Prostate gland (tissue), 2 donors: ENCODE data around the gene PIGA. TPM values are rescaled to one million over a fixed set of nuclear protein-coding genes. Genes with fewer than 3 reads are reported as not detected.
"Not testable (repeated sequence)": the region's sequence is repeated elsewhere in the genome, so short reads cannot be mapped to it uniquely, and the experiment has no call there.

Experiments used
- DNase-seq: peaks from one replicate; pipeline ENCODE4 v3.0.0-alpha.2; 2019; ENCODE audit warnings: low spot score
- H3K27ac ChIP-seq, 2 donors: fragments of 200-600 bp; sonication (generic); 2 replicates each; pipeline ENCODE4 v1.5.1; 2017 to 2019
- H3K27me3 ChIP-seq: fragments of 200-600 bp; sonication (generic); replicated peaks from 2 replicates; pipeline ENCODE4 v1.5.1; 2019; ENCODE audit not compliant: insufficient read depth
- H3K36me3 ChIP-seq, 2 donors: fragments of 200-600 bp; sonication (generic); 1 replicate in 1 of 2; 2 replicates in 1 of 2; pipeline versions ENCODE4 v1.5.1 to v1.8.1; 2017 to 2019
- H3K4me1 ChIP-seq: fragments of 200-600 bp; sonication (generic); replicated peaks from 2 replicates; pipeline ENCODE4 v1.5.1; 2019
- H3K4me3 ChIP-seq, 2 donors: fragments of 200-600 bp; sonication (generic); 2 replicates each; pipeline ENCODE4 v1.5.1; 2017 to 2019
- H3K9me3 ChIP-seq: fragments of 200-600 bp; sonication (generic); 2 replicates; pipeline ENCODE4 v1.5.1; 2017
- CTCF ChIP-seq, 4 experiments: fragments of 200-600 bp in 2 of 4; fragments of 450-650 bp in 2 of 4; sonication (generic) in 2 of 4; IDR thresholded peaks; 1 replicate in 3 of 4; 2 replicates in 1 of 4; pipeline ENCODE4 v1.5.1; 2016 to 2019; ENCODE audit warnings: antibody characterized with exemption in 4 of 4, mild to moderate bottlenecking in 2 of 4, moderate library complexity in 2 of 4
- POLR2A ChIP-seq: fragments of 450-650 bp; IDR thresholded peaks from one replicate; pipeline ENCODE4 v1.6.1; 2016; ENCODE audit warnings: antibody characterized with exemption, mild to moderate bottlenecking
- POLR2AphosphoS5 ChIP-seq: sonication (generic); formaldehyde crosslinking; IDR thresholded peaks from one replicate; pipeline ENCODE4 v1.6.1; 2017; ENCODE audit warnings: antibody characterized with exemption
- WGBS: methylation state at CpG from one replicate; pipeline ENCODE4 v1.1.5; 2018; 5-methylcytosine and 5-hydroxymethylcytosine counted together
- intact Hi-C: fragments of 100-400 bp; cut with DNase I; formaldehyde crosslinking; loops from one replicate; pipeline ENCODE4 v1.14.2; 2022
- total RNA-seq, 2 donors: library from RNA; depleted of rRNA; stranded (reverse); fragments of >200 nt; gene quantifications; one replicate each; pipeline ENCODE4 v1.1.0, GENCODE V29; 2016

PIGA gene
- total RNA-seq, 2 donors from 2014 or later: 6.6 to 7.0 TPM

DNA sequence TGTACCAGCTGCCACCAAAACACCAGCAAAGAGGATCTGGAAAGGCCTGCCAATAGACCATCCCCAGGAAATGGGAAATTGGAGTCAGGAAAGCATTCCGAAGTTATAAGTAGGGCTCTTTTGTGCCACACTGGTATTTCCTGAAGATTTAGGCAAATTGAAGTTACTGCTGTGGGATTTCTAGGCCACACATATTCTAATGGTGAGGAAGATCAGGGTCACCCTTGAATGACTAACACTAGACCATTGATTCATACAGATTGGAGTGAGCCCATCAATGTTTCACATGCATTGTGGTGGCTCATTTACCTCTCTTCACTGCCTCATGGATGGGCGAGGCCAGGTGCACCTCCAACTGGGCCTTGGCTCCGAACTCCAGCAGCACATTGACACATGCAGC, 42.5 kb downstream of the PIGA start:
- intact Hi-C loops: no loop called here
- WGBS: 86% methylated on average over 3 of the region's 3 CpGs

GRCh38 chrX:15277604-15278003, 57.7 kb downstream of the PIGA start:
- WGBS: 31% methylated on average over 1 of the region's 1 CpG
- no peak overlapping the region for H3K27ac ChIP-seq
- H3K9me3 ChIP-seq: no peaks in the 10 kb centered on the region
- intact Hi-C loops: no loop called here
- DNase-seq: no peak
- no peaks in the 10 kb centered on the region for H3K4me1 ChIP-seq
- no peak for TF ChIP-seq CTCF (IDR thresholded peaks at IDR 0.05)
- no peak for TF ChIP-seq POLR2AphosphoS5
- no peak for TF ChIP-seq POLR2A
- no peaks in the 10 kb centered on the region for H3K27me3 ChIP-seq
- H3K4me3 ChIP-seq: no peak overlapping the region
- H3K36me3 ChIP-seq: no peaks in the 10 kb centered on the region

More for the DNA sequence above, 42.5 kb downstream of the PIGA start:
- Histone ChIP-seq H3K27me3 (no peaks in the 10 kb centered on the region), H3K4me1 (no peaks in the 10 kb centered on the region), H3K9me3 (no peaks in the 10 kb centered on the region), H3K27ac (no peak overlapping the region), H3K4me3 (no peak overlapping the region), H3K36me3 (no peaks in the 10 kb centered on the region)
- DNase-seq: no peak
- no peak for TF ChIP-seq CTCF (IDR thresholded peaks at IDR 0.05)
- TF ChIP-seq POLR2AphosphoS5: no peak
- TF ChIP-seq POLR2A: no peak

- WGBS: 96% methylated on average over 2 of the region's 2 CpGs
These were observed 60.4 kb downstream of the PIGA start for GRCh38 chrX:15274946-15275345.

DNA sequence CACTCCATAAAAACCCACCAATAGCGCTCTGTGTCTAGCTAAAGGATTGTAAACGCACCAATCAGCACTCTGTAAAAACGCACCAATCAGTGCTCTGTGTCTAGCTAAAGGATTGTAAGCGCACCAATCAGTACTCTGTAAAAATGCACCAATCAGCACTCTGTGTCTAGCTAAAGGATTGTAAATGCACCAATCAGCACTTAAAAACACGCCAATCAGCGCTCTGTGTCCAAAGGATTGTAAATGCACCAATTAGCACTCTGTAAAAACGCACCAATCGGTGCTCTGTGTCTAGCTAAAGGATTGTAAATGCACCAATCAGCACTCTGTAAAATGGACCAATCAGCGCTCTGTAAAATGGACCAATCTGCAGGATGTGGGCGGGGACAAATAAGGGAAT, 62.0 kb downstream of the PIGA start:
- H3K4me1 ChIP-seq, DNase-seq, H3K4me3 ChIP-seq, H3K27ac ChIP-seq, H3K36me3 ChIP-seq, intact Hi-C loops, H3K27me3 ChIP-seq, H3K9me3 ChIP-seq: not testable (repeated sequence)
- WGBS: 96% methylated on average over 10 of the region's 10 CpGs

More at GRCh38 chrX:15274946-15275345, 60.4 kb downstream of the PIGA start:
- DNase-seq: no peak
- no peak for TF ChIP-seq POLR2A
- TF ChIP-seq POLR2AphosphoS5: no peak
- H3K4me1 ChIP-seq: no peaks in the 10 kb centered on the region
- no peak overlapping the region for H3K27ac ChIP-seq
- no peak overlapping the region for H3K4me3 ChIP-seq
- no peaks in the 10 kb centered on the region for H3K27me3 ChIP-seq
- no peaks in the 10 kb centered on the region for H3K9me3 ChIP-seq
- intact Hi-C loops: no loop called here
- no peaks in the 10 kb centered on the region for H3K36me3 ChIP-seq

DNA sequence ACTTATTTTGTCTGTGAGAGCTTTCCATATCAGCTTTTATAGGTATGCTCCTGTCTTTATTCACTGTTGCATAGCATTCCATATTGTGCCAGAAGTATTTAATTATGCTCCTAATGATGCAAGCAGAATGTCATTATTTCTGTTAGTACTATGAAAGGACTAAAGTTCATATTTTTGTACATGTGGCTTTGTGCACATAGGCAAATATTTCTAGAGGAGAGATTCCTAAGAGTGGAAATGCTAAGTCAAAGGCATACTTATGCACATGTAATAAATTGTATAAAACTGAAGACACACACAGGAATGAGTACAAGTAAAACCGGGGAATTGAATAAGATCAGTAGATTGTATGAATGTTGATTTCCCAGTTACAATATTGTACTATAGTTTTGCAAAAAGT, 63.6 kb downstream of the PIGA start:
- no peak overlapping the region for H3K27ac ChIP-seq
- no peaks in the 10 kb centered on the region for H3K27me3 ChIP-seq
- TF ChIP-seq POLR2A: no peak
- 43% methylated on average over 1 of the region's 1 CpG for WGBS
- intact Hi-C loops: no loop called here
- no peak overlapping the region for H3K4me3 ChIP-seq
- no peak for DNase-seq
- no peaks in the 10 kb centered on the region for H3K9me3 ChIP-seq
- no peaks in the 10 kb centered on the region for H3K36me3 ChIP-seq
- H3K4me1 ChIP-seq: no peaks in the 10 kb centered on the region

- no peaks in the 10 kb centered on the region for H3K9me3 ChIP-seq
- no peaks in the 10 kb centered on the region for H3K4me1 ChIP-seq
- H3K4me3 ChIP-seq: no peak within 1 kb of the TSS
- intact Hi-C loops: no loop called here
- no peaks in the 10 kb centered on the region for H3K36me3 ChIP-seq
- H3K27ac ChIP-seq: no peak within 1 kb of the TSS
- no peaks in the 10 kb centered on the region for H3K27me3 ChIP-seq
- TF ChIP-seq POLR2A (no peak), CTCF (IDR thresholded peaks at IDR 0.05) (no peak), POLR2AphosphoS5 (no peak)
- peak; percentile 13 for DNase-seq
- WGBS: 17% methylated on average over 12 of the region's 15 CpGs
These were observed 65.5 kb downstream of the PIGA start, which contains the start of gene ASB9 for GRCh38 chrX:15269618-15270521. Gene ASB9 (minus strand): TSS chrX:15270083. CDS start chrX:15269874, 209 bp downstream.

Other genes starting within 250 kb of the PIGA start
- 10 to 100 TPM in 1 of 2 donors, 1 to 10 TPM in 1; 1.8 to 62.1 TPM for gene ASB9, start 65.4 kb downstream of the PIGA start, total RNA-seq
- gene ASB11, start 19.9 kb downstream of the PIGA start, total RNA-seq: under 1 TPM in 1 of 2 donors, not detected in 1; 0.46 TPM
- 1 to 10 TPM in 1 of 2 donors, under 1 TPM in 1; 0.68 to 1.4 TPM for gene VEGFD, start 48.9 kb upstream of the PIGA start, total RNA-seq
- gene PIR, start 157.8 kb upstream of the PIGA start, total RNA-seq: 10 to 100 TPM in 1 of 2 donors, 1 to 10 TPM in 1; 8.9 to 20.1 TPM
- gene BMX, start 165.3 kb upstream of the PIGA start, total RNA-seq: 1 to 10 TPM in 1 of 2 donors, under 1 TPM in 1; 0.14 to 1.2 TPM